A673 (cell line): Measurements from ENCODE around the gene PRIM1. TPM values are rescaled to one million over a fixed set of nuclear protein-coding genes. Genes with fewer than 3 reads are reported as not detected.
"Not testable (repeated sequence)": the region's sequence is repeated elsewhere in the genome, so short reads cannot be mapped to it uniquely, and the experiment has no call there.

ENCODE experiments used
- BruUV-seq: library from RNA; stranded (reverse); fragments of 400-500 nt; replicated peaks from 2 replicates; lab custom pipeline; 2021; lab: Mats Ljungman, UMichigan
- CTCF ChIA-PET: fragments of 300-600 bp; sonication (Branson Sonifier 250); formaldehyde crosslinking; loops from one replicate; lab custom pipeline; 2022; ENCODE audit warnings: antibody characterized with exemption; lab: Charles Lee
- POLR2A ChIA-PET: fragments of 300-600 bp; sonication (Branson Sonifier 250); formaldehyde crosslinking; loops from one replicate; lab custom pipeline; 2022; ENCODE audit warnings: antibody characterized with exemption; ENCODE audit not compliant: low non-redundant PET; lab: Charles Lee
- DNase-seq: peaks from one replicate; pipeline ENCODE4 v3.0.0-alpha.2; 2015; ENCODE audit warnings: low spot score
- H3K27ac ChIP-seq: fragments of 200-600 bp; sonication (generic); 2 replicates; pipeline ENCODE4 v1.5.1; 2016; ENCODE audit warnings: mixed run types, low read depth, mild to moderate bottlenecking, mixed read lengths, antibody characterized with exemption, low read length; ENCODE audit not compliant: poor library complexity, severe bottlenecking
- H3K27me3 ChIP-seq: fragments of 200-600 bp; sonication (generic); replicated peaks from 2 replicates; pipeline ENCODE4 v1.6.1; 2017; ENCODE audit warnings: mixed run types, low read depth, mild to moderate bottlenecking, mixed read lengths, antibody characterized with exemption, low read length; ENCODE audit not compliant: insufficient read depth, poor library complexity
- H3K36me3 ChIP-seq: fragments of 200-600 bp; sonication (generic); 2 replicates; pipeline ENCODE4 v1.6.1; 2016; ENCODE audit warnings: mixed run types, mild to moderate bottlenecking, mixed read lengths, antibody characterized with exemption, low read length; ENCODE audit not compliant: insufficient read depth, poor library complexity, severe bottlenecking
- H3K4me1 ChIP-seq: fragments of 200-600 bp; sonication (generic); 2 replicates; pipeline ENCODE4 v1.6.1; 2017; ENCODE audit warnings: mixed run types, mild to moderate bottlenecking, mixed read lengths, antibody characterized with exemption, low read length; ENCODE audit not compliant: insufficient read depth, poor library complexity, severe bottlenecking
- H3K4me3 ChIP-seq: fragments of 200-600 bp; sonication (generic); 2 replicates; pipeline ENCODE4 v1.5.1; 2016; ENCODE audit warnings: low read depth, mixed run types, mild to moderate bottlenecking, mixed read lengths, low read length; ENCODE audit not compliant: poor library complexity, severe bottlenecking
- H3K9me3 ChIP-seq: fragments of 200-600 bp; sonication (generic); 2 replicates; pipeline ENCODE4 v1.6.1; 2016; ENCODE audit warnings: mixed run types, low read depth, mild to moderate bottlenecking, mixed read lengths, antibody characterized with exemption, low read length; ENCODE audit not compliant: poor library complexity, severe bottlenecking
- CTCF ChIP-seq: fragments of 300-800, 200-600 bp; sonication (generic); conservative IDR thresholded peaks from 2 replicates; pipeline ENCODE4 v1.5.1; 2017; ENCODE audit warnings: low read depth, mild to moderate bottlenecking, antibody characterized with exemption, low read length, moderate library complexity, mixed read lengths
- EZH2 ChIP-seq: fragments of 200-600 bp; sonication (generic); IDR thresholded peaks from 2 replicates; pipeline ENCODE4 v1.6.1; 2017; ENCODE audit warnings: borderline replicate concordance, low read depth, mild to moderate bottlenecking, mixed read lengths, antibody characterized with exemption, low read length; ENCODE audit not compliant: poor library complexity, severe bottlenecking
- intact Hi-C: fragments of 100-400 bp; cut with micrococcal nuclease; formaldehyde crosslinking; loops from one replicate; pipeline ENCODE4 v1.10.0; 2022; ENCODE audit not compliant: unreplicated experiment
- total RNA-seq: library from RNA; stranded (reverse); gene quantifications from 2 replicates; pipeline ENCODE4 v1.2.3, GENCODE V29; 2021

The PRIM1 gene
- total RNA-seq, 1 experiment from 2014 or later: 51.9 TPM

- H3K4me1 ChIP-seq: peaks cover 14% of the 10 kb centered on the region
- TF ChIP-seq EZH2 (no peak), CTCF (no peak)
- no peaks in the 10 kb centered on the region for H3K27me3 ChIP-seq
- POLR2A ChIA-PET: no interaction called here
- no peak overlapping the region for H3K27ac ChIP-seq
- no peak overlapping the region for H3K4me3 ChIP-seq
- H3K36me3 ChIP-seq: peaks cover 36% of the 10 kb centered on the region
- intact Hi-C loops: loop anchor here (2.0 to 10.0 kb wide), 2 partner anchors 63 to 435 kb away; no protein-coding TSS in a partner anchor
- H3K9me3 ChIP-seq: no peaks in the 10 kb centered on the region
- DNase-seq: no peak
- BruUV-seq: no TSS peak
- CTCF ChIA-PET: no interaction called here
Observed at GRCh38 chr12:56749853-56750252, 2.3 kb downstream of the PRIM1 start.

- POLR2A ChIA-PET: no interaction called here
- BruUV-seq: no TSS peak
Observed at GRCh38 chr12:56749359-56749758, 2.8 kb downstream of the PRIM1 start.

GRCh38 chr12:56728139-56728861, 23.8 kb downstream of the PRIM1 start:
- no TSS peak for BruUV-seq
- no peaks in the 10 kb centered on the region for H3K27me3 ChIP-seq
- TF ChIP-seq EZH2 (no peak), CTCF (no peak)
- CTCF ChIA-PET: no interaction called here
- POLR2A ChIA-PET: no interaction called here
- H3K4me3 ChIP-seq: no peak overlapping the region
- no peak for DNase-seq
- no peaks in the 10 kb centered on the region for H3K9me3 ChIP-seq
- intact Hi-C loops: no loop called here
- H3K4me1 ChIP-seq: peaks cover 5% of the 10 kb centered on the region
- no peak overlapping the region for H3K27ac ChIP-seq
- H3K36me3 ChIP-seq: peaks cover 36% of the 10 kb centered on the region

More at GRCh38 chr12:56749359-56749758, 2.8 kb downstream of the PRIM1 start:
- DNase-seq: no peak
- CTCF ChIA-PET: no interaction called here
- Histone ChIP-seq H3K4me1 (peaks cover 14% of the 10 kb centered on the region), H3K36me3 (peaks cover 41% of the 10 kb centered on the region), H3K27me3 (no peaks in the 10 kb centered on the region), H3K9me3 (no peaks in the 10 kb centered on the region), H3K4me3 (no peak overlapping the region), H3K27ac (no peak overlapping the region)
- intact Hi-C loops: no loop called here
- no peak for TF ChIP-seq CTCF
- no peak for TF ChIP-seq EZH2

- H3K9me3 ChIP-seq, DNase-seq, POLR2A ChIA-PET, H3K27me3 ChIP-seq, BruUV-seq, intact Hi-C loops: not testable (repeated sequence)
- peak overlapping the region; percentile 89 for H3K4me3 ChIP-seq
- CTCF ChIA-PET: interaction anchor here (1.4 kb wide), 1 partner anchor 90 kb away, joined by 5 read pairs; no protein-coding TSS in a partner anchor
- peak overlapping the region; percentile 96 for H3K27ac ChIP-seq
- H3K36me3 ChIP-seq: peaks cover 44% of the 10 kb centered on the region
- peaks cover 23% of the 10 kb centered on the region for H3K4me1 ChIP-seq
Observed at GRCh38 chr12:56726196-56726675, 25.9 kb downstream of the PRIM1 start.
